CMK (cell line): ENCODE data around the gene FAF1.

Experiments used
- DNase-seq: peaks from one replicate; pipeline ENCODE4 v3.0.0-alpha.2; 2010; ENCODE audit warnings: low read depth

Gene FAF1

GRCh38 chr1:50416553-50417453 is 543.3 kb downstream of the FAF1 start:
- DNase-seq: no peak

- DNase-seq: no peak
These were observed 543.9 kb downstream of the FAF1 start for GRCh38 chr1:50416150-50416527.

- no peak for DNase-seq
These were observed 544.6 kb downstream of the FAF1 start for GRCh38 chr1:50415235-50416149.

- no peak for DNase-seq
These were observed 545.2 kb downstream of the FAF1 start for GRCh38 chr1:50414853-50415234.

- DNase-seq: no peak
These were observed 547.1 kb downstream of the FAF1 start for GRCh38 chr1:50412813-50413476.

GRCh38 chr1:50405814-50406213 is 554.3 kb downstream of the FAF1 start:
- DNase-seq: no peak

- DNase-seq: no peak
These were observed 566.4 kb downstream of the FAF1 start for GRCh38 chr1:50393522-50394120.
